VCaP (cell line): ENCODE results near the gene KIF13A.

Source experiments
- H3K27ac ChIP-seq: fragments of 450-650 bp; 2 replicates; pipeline ENCODE4 v1.5.1; 2017
- TF ChIP-seq, protein P1 (sequence below): fragments of 450-650 bp; conservative IDR thresholded peaks from 2 replicates; pipeline ENCODE4 v1.5.1; 2017; ENCODE audit warnings: mild to moderate bottlenecking, moderate library complexity

The KIF13A gene

DNA sequence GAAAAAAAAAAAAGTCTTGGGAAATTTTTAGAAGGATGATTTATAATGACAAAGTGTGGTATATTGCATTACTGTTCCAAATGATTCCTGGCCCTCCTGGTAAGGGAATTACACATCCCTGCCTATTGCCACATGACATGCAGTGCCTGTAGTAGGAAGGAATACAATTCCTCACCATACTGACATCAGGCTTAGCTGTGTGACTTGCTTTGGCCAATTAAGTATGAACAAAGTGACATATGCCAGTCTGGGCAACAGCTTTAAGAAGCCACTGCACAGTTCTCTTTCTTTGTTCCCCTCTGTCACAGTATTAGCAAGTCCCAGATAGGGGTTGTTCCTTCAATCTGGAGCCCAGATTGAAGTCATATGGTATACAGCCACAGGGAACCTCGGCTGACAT, 100.5 kb downstream of the KIF13A start:
- TF ChIP-seq, protein P1, sequence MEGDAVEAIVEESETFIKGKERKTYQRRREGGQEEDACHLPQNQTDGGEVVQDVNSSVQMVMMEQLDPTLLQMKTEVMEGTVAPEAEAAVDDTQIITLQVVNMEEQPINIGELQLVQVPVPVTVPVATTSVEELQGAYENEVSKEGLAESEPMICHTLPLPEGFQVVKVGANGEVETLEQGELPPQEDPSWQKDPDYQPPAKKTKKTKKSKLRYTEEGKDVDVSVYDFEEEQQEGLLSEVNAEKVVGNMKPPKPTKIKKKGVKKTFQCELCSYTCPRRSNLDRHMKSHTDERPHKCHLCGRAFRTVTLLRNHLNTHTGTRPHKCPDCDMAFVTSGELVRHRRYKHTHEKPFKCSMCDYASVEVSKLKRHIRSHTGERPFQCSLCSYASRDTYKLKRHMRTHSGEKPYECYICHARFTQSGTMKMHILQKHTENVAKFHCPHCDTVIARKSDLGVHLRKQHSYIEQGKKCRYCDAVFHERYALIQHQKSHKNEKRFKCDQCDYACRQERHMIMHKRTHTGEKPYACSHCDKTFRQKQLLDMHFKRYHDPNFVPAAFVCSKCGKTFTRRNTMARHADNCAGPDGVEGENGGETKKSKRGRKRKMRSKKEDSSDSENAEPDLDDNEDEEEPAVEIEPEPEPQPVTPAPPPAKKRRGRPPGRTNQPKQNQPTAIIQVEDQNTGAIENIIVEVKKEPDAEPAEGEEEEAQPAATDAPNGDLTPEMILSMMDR: no peak
- H3K27ac ChIP-seq: no peak overlapping the region

DNA sequence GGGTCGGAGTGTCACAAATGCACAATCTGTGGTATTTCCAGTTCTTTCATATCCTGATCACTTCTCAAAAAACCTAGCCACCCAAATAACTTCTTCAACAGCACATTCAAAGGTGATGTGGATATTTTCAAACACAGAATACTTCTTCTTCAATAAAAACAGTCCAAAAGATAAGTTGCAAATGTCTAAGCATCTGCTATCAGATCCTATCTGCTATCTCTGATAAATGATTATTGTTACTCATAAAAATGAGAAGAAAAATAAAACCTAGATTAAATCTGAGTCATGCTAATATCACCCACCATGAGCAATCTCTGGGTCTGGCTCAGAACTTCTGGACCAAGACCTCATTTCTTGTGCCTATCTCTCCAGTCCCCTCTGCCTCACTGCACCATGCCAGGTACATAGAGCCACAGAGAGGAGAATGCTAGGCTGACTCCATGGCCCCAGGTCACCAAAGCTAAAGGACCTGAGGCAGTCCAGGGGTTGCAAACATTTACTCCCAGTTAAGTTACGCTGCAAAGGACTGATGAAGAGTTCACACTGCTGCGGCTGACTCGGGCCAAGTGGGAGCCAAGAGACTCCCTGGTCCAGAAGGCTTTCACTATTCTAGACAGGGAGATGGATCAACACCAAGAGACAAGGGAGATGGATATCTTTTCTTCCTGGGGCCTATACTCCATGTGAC, 101.4 kb downstream of the KIF13A start:
- no peak overlapping the region for H3K27ac ChIP-seq
- TF ChIP-seq, protein P1: no peak

DNA sequence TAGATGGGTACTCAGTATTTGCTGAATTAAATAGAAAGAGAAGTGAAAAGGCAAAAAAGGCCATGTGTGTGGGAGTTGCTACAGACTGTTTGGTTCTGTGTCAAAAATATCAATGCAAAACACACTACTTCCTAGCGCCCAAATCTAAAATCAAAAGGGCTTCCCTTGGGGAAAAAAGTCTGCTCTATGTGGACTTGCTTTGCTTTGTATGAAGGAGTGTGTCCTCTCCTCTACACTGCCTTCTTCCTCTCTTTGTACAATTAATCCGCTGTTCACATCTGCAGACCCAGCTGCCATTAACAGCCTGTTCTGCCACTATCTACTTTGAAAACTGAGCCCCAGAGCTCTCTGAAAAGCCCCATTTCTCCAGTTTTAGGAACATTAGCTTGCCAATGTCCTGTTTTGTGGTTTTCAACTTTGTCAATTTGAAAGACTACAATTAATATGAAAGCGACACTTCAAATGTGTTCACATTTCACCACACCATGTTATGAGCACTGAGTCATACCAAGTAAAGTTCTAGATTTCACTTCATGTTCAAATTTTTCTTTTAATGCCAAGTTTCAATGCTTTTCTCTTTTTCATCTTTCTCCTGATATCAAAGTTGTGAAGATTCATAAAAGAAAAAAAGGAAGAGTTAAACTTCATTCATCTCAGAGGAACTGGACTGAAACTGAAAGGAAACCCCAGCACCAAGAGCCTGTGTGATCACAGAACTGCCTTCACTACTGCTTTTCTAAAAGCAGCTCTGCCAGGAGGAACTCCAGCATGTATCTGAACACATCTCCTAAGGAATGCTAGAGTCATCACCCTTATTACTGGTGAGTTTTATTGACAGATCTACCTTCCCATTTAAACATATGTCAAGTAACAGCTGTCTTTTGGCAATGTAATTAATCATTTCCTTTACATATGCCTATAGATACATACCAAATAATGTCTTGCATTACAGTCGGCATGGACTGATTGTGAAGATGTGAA, 102.6 kb downstream of the KIF13A start:
- no peak overlapping the region for H3K27ac ChIP-seq
- TF ChIP-seq, protein P1: no peak

DNA sequence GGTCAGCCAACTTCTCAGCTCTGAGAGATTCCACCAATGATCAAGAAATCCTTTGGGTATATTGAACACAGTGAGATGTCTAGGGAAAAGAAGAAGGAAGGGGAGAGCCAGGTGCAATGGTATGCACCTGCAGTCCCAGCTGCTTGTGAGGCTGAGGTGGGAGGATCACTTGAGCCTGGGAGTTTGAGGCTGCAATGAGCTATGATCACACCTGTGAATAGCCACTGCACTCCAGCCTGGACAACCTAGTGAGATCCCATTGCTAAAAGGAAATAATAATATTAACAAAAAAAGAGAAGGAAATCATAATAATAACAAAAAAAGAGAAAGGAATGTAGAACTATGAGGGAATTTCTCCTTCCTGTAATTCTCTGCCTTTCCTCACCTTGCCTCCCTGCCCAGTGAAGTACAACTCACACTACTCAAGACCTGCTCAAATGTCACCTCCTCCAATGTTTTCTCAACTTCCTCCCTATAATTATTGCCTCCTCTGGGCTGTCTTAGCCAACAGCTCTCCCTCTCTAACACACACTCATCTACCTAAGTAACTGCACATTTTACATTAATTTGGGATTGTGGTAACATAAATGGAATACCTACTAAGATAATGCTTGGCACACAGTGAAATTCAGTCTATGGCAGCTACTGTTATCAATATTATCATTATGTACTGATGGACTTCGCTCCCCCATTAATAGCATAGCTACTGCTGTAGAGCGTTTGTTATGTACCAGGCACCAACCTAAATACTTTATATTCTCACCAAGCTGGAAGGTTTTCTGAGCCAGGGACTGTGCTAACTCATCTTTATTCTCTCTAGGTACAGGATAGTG, 103.6 kb downstream of the KIF13A start:
- TF ChIP-seq, protein P1: no peak
- H3K27ac ChIP-seq: no peak overlapping the region

DNA sequence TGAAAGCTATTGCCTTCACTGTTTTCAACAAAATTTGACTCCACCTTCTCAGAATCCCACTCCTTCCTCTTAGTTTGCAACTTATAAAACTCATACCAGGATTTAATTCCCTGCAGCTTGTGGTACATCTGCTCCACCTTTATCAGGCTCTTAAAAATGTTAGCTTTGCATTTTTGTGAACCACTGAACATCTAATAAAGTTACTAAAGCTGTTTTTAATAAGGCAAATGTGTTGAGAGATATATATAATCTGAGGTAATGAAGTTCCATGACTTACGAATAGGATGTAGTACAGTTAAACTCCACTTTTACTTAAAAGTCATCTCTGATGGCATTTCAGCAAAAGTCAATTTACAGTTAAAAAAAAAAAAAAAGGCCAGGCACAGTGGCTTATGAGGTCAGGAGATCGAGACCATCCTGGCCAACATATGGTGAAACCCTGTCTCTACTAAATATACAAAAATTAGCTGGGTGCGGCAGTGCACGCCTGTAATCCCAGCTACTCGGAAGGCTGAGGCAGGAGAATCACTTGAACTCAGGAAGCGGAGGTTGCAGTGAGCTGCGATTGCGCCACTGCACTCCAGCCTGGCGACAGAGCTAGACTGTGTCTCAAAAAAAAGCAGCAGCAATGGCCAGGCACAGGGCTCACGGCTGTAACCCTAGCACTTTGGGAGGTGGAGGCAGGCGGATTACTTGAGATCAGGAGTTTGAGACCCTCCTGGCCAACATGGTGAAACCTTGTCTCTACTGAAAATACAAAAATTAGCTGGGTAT, 106.2 kb downstream of the KIF13A start:
- TF ChIP-seq, protein P1: no peak
- H3K27ac ChIP-seq: no peak overlapping the region

DNA sequence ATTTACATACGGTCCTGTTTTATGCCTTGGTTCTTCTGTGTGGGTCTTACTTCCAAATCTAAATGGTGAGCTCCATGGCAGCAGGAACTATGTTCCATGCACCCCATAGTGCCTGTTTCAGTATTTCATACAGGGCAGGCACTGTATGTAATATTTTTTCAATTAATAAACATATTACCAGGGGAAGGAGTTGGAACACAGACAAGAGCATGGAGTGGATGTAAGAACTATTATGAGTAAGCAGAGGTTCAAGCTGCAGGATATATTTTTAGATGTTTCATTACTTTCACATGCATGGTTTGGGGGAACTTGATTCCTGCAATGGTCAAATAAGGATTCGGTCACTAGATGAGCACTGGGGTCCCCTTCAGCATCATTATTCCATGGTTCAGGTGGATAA, 108.3 kb downstream of the KIF13A start:
- H3K27ac ChIP-seq: no peak overlapping the region
- TF ChIP-seq, protein P1: no peak
